ENCODE measurements around the gene NTM. TPM values are rescaled to one million over a fixed set of nuclear protein-coding genes. Genes with fewer than 3 reads are reported as not detected.

The NTM gene
- total and polyA plus RNA-seq, 2 experiments from 2014 or later, result 1.1 to 1.7 TPM

DNA sequence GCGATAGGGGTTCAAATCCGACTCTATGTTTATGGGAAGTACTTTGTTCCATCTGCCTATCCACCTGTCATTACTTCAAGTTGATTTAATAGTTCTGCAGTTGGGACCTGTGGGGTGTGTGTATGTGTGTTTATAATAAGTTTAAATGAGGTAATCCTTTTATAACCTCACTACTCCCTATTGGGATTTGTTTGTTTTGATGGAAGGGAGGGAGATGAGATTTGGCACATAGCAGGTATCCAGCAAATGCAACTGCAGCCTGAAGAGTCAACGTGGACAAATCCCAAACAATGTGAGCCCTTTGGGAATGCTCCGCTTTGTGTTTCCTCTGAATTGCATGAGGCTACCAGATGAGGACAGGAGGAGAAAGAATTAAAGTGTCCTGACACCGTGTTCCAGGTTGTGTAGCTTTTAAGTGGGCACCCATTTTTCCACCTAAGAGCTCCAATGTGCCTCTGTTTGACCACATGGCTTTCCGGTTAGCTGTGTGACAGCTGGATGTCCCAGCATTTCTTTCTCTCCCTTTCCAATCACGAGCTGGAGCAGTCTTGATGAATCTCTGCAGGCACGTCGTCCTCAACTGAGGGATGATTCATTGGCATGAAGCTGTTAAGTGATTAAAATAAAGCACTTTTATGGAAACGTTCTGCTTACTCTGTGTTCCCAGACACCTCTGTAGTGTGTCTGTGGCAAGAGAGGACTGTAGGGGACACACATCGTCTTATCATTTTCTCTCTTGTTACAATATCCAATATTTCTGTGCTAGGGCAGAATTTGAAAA lies 610.7 kb downstream of the NTM start:
- Histone ChIP-seq H3K4me1 (ENCODE audit: low read depth) (no peaks in the 10 kb centered on the region), H3K9me3 (ENCODE audit: low read depth) (no peaks in the 10 kb centered on the region), H3K36me3 (no peaks in the 10 kb centered on the region), H3K4me3 (no peak overlapping the region), H3K27ac (no peak overlapping the region), H3K27me3 (peaks cover 17% of the 10 kb centered on the region)
- DNase-seq (ENCODE audit: low read depth in 1 of 2, low spot score in 1 of 2), result no peak
- TF ChIP-seq, protein P1, sequence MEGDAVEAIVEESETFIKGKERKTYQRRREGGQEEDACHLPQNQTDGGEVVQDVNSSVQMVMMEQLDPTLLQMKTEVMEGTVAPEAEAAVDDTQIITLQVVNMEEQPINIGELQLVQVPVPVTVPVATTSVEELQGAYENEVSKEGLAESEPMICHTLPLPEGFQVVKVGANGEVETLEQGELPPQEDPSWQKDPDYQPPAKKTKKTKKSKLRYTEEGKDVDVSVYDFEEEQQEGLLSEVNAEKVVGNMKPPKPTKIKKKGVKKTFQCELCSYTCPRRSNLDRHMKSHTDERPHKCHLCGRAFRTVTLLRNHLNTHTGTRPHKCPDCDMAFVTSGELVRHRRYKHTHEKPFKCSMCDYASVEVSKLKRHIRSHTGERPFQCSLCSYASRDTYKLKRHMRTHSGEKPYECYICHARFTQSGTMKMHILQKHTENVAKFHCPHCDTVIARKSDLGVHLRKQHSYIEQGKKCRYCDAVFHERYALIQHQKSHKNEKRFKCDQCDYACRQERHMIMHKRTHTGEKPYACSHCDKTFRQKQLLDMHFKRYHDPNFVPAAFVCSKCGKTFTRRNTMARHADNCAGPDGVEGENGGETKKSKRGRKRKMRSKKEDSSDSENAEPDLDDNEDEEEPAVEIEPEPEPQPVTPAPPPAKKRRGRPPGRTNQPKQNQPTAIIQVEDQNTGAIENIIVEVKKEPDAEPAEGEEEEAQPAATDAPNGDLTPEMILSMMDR (IDR thresholded peaks at IDR 0.05; ENCODE audit: low read depth, low read length), result no peak

DNA sequence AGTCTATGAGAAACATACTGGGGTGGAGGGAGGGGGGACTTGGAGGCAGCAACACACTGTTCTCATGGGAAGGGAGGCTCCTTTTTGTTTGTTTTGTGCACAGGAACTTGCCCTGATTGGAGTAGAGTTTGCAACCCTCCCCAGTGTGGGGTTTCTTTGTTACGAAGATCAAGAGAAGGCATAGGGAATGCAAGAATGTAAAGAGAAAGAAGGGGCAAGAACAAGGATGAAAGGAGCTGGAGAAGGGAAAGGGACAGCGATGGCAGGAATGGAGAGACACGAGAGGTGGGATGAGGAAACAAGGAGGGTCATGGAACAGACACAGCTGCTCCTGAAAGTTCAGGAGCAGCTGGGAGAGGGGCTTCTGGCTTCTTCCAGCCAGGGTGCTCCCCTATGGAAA lies 611.7 kb downstream of the NTM start:
- DNase-seq (ENCODE audit: low read depth in 1 of 2, low spot score in 1 of 2), result no peak
- peaks cover 14% of the 10 kb centered on the region for H3K27me3 ChIP-seq
- no peaks in the 10 kb centered on the region for H3K9me3 ChIP-seq (ENCODE audit: low read depth)
- TF ChIP-seq, protein P1 (IDR thresholded peaks at IDR 0.05; ENCODE audit: low read depth, low read length), result no peak
- no peak overlapping the region for H3K27ac ChIP-seq
- H3K36me3 ChIP-seq, result no peaks in the 10 kb centered on the region
- no peaks in the 10 kb centered on the region for H3K4me1 ChIP-seq (ENCODE audit: low read depth)
- no peak overlapping the region for H3K4me3 ChIP-seq

DNA sequence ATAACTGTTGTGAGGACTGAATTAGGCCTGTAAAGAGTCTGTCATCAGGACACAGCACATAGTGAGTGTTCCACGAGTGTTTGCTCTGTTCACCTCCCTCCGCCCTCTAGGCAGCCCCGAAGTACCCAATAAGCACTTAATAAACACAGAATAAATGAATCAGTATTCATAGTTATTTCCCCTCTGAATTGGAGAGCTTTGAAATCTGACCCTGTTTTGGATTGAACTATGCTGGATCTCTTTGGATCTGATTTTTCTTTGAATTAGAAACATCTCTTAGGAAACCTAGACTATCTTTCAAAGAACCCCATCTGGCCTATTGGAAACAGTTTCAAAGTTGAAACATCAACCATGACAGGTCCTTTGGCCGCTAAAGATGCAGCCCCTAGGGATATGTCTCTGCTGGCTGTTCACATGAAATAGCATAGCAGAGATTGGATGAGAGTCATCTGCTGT lies 615.5 kb downstream of the NTM start:
- no peak overlapping the region for H3K27ac ChIP-seq
- H3K9me3 ChIP-seq (ENCODE audit: low read depth), result no peaks in the 10 kb centered on the region
- DNase-seq (ENCODE audit: low read depth in 1 of 2, low spot score in 1 of 2), result no peak
- TF ChIP-seq, protein P1 (IDR thresholded peaks at IDR 0.05; ENCODE audit: low read depth, low read length), result no peak
- no peaks in the 10 kb centered on the region for H3K36me3 ChIP-seq
- H3K27me3 ChIP-seq, result peaks cover 29% of the 10 kb centered on the region
- no peak overlapping the region for H3K4me3 ChIP-seq
- H3K4me1 ChIP-seq (ENCODE audit: low read depth), result no peaks in the 10 kb centered on the region

DNA sequence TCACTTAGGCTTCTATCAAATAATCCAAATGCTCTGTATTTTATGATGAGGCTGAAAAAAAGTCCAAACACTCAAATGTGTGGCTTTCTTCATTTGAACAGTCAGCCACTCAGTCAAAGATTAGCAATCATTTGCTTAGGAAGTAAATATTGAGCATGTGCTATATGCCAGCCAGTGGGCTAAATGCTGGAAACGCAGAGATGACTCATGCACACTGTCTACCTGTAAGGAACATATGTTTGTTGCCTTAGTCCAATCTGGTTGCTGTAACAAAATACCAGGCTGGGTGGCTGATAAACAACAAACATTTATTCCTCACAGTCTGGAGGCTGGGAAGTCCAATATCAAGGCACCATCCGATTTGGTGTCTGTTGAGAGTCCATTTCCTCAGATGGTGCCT lies 617.3 kb downstream of the NTM start:
- Histone ChIP-seq H3K9me3 (ENCODE audit: low read depth) (no peaks in the 10 kb centered on the region), H3K36me3 (no peaks in the 10 kb centered on the region), H3K27me3 (peaks cover 32% of the 10 kb centered on the region), H3K27ac (no peak overlapping the region), H3K4me1 (ENCODE audit: low read depth) (peaks cover 8% of the 10 kb centered on the region), H3K4me3 (no peak overlapping the region)
- DNase-seq (ENCODE audit: low read depth in 1 of 2, low spot score in 1 of 2), result no peak
- TF ChIP-seq, protein P1 (IDR thresholded peaks at IDR 0.05; ENCODE audit: low read depth, low read length), result no peak

DNA sequence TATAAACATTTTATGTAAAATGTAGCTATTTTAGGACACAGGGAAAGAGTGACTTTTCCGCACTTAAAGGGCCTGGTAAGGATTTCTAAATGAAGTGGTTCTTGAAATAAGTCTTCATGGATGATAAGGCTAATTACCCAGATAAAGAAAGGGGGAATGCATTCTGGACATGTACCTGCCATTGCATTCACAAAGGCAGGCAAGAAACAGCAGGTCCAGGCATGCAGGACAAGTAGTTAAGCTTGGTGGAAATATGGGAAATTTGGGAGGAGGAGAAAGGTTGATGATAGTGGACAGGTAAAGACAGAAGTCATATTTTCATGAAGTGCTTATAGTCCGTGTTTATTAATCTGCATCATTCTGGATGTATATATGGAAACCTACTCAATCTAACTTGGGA lies 621.2 kb downstream of the NTM start:
- Histone ChIP-seq H3K27ac (no peak overlapping the region), H3K36me3 (no peaks in the 10 kb centered on the region), H3K27me3 (peaks cover 45% of the 10 kb centered on the region), H3K9me3 (ENCODE audit: low read depth) (no peaks in the 10 kb centered on the region), H3K4me1 (ENCODE audit: low read depth) (peaks cover 8% of the 10 kb centered on the region), H3K4me3 (no peak overlapping the region)
- TF ChIP-seq, protein P1 (IDR thresholded peaks at IDR 0.05; ENCODE audit: low read depth, low read length), result no peak
- no peak for DNase-seq (ENCODE audit: low read depth in 1 of 2, low spot score in 1 of 2)
